Measurements from ENCODE around the gene ACTR2.

ACTR2 gene

GRCh38 chr2:65282477-65283053, 54.9 kb downstream of the ACTR2 start:
- DNase-seq = no peak

GRCh38 chr2:65287364-65287763, 59.7 kb downstream of the ACTR2 start:
- no peak for DNase-seq

DNA sequence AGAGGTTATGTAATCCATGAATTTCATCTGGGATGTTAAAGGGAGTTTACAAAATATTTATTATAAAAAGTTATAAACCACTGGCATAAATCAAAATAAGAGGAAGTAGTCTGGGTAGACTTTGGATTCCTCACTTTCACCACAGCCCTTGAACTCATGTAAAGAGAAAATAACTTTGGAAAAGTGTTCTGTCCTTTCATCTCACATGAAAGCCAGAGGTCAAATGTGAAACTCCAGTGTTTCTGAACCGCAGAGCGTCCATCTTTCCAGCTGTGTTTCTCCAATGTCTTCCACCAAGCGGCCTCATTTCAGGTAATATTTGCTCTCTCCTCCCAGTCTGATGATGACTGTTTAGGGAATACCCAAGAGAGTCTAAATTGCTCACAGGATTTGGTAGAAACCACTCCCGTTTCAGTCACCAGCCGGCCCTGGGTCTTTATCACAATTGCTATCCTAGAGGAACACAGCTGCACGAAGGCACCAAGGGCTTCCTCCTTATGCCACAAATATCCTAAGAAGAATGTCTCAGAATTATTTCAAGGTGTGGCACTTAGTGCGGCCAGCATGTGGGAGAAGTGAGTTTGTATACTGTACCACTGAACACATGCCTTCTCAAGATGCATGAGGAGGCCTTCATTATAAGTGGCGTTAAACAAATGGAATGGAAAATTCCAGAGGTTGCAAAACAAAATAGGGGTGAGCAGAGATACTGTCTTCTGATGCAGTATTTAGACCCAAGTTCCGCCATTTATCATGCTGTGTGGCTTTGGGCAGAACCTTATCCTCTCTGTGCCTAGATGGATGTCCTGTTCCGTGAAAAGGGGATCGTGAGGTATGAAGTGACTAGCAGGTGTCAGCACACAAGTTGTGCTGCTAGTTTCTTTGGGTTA, 63.8 kb downstream of the ACTR2 start:
- no peak for DNase-seq

DNA sequence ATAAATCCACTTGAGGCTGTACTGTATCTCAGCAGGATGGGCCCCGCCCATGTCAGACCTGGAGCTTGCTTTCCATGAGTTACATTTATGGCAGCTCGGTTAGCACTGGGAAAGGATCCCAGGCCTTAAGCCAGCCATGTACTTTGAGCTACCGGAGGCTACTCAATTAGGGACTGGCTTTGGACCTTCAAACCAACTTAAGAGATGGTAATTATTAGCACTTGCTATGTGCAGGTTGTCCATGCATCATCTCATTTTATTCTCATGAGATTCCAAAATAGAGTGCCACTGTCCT, 64.4 kb downstream of the ACTR2 start:
- DNase-seq = no peak

GRCh38 chr2:65292461-65293011, 64.9 kb downstream of the ACTR2 start:
- DNase-seq = no peak

DNA sequence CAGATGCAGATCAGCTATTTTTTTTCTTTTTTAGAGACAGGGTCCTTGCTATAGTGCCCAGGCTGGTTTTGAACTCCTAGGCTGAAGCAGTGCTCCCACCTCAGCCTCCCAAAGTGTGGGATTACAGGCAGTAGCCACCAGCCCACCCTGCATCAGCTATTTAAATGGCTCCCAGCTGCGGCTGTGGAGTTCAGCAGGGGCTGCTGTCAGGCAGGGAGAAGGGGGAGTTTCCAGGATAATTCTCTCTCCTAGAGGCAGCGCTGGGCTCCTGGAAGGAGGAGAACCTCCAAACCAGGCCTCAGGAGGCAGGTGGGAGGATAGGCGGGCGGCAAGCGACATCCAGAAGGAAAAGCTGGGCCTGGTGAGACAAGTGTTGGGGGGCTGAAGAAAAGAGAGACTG, 65.7 kb downstream of the ACTR2 start:
- DNase-seq = no peak

- DNase-seq = no peak
These were observed 66.5 kb downstream of the ACTR2 start for GRCh38 chr2:65294136-65294535.

DNA sequence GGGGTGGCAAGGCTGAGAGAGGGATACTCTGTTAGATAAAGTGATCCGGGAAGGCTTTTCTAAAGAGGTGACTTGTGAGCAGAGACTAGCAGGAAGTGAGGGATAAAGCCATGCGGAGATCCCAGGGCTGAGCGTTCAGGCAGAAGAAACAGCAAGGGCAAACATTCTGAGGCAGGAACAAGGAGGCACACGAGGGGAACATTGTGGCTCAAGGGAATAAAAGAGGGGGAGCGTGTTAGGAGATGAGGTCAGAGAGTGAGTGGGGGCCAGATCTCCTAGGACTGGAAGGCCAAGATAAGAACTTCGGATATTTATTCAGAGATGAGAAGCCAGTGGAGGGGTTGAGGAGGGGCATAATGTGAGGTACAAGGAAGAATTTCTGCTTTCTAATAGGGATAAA, 67.1 kb downstream of the ACTR2 start:
- DNase-seq = no peak

GRCh38 chr2:65296971-65297370, 69.3 kb downstream of the ACTR2 start:
- no peak for DNase-seq

DNA sequence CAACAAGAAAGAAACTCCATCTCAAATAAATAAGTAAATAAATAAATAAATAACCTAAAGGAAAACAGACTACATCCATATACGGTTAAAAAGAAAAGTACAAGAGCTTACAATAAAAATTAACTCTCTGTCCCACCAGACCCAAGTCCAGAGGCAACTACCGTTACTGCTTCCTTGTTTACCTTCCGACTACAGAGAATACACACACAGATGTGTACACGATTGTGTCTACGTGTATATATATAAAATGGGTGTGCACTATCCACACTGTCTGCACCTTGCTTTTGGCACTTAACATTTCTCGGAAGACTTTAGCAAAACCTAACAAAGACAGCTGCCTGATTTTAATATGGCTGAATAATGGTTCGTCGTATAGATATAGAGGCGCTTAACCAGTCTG, 69.9 kb downstream of the ACTR2 start:
- DNase-seq = no peak

GRCh38 chr2:65298089-65298488, 70.5 kb downstream of the ACTR2 start:
- DNase-seq = no peak

- no peak for DNase-seq
These were observed 71.6 kb downstream of the ACTR2 start for GRCh38 chr2:65299246-65299645.

- no peak for DNase-seq
These were observed 72.6 kb downstream of the ACTR2 start for GRCh38 chr2:65300134-65300760.

DNA sequence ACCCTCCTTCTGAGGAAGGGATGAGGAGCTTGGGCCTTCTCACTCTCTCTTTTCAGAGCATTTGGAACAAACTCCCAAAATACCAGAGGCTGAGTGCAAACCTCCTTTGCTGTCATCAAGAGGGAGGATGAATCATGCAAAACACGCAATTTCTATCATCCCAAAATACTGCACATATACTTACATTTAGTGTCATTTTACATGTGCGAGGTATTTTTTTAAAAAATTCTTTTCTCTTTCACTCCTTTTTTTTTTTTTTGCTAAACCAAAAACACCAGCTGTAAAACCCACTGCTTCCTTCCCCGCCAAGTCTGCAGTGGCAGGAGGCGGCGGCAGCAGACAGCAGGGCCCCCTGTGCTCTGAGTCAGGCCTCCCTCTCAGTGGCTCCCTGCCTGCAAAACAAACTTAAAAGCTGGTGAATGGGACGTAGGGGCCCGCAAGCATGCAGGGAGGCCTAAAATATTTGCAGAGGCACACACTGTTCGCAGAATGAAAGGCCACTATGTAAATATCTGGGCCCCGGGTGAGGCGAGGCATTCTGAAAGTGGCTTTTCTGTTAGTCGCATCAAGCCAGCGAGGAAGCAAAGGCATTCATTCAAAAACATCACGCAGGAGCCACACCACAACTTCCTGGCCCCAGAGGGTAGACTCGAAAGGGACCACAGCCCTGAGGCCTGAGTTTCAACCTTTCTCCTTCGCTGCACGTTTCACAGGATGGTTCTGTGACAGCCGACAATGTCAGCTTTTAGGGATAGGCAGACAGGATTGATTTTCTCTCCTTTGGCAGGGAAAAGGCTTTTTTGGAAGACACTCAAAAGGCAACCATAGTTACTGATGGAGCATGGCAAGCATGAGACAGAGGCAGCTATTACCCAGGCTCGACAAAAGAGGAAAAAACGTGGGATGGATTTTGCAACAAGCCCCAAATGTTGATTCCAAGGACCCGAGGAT, 73.4 kb downstream of the ACTR2 start:
- DNase-seq = no peak

DNA sequence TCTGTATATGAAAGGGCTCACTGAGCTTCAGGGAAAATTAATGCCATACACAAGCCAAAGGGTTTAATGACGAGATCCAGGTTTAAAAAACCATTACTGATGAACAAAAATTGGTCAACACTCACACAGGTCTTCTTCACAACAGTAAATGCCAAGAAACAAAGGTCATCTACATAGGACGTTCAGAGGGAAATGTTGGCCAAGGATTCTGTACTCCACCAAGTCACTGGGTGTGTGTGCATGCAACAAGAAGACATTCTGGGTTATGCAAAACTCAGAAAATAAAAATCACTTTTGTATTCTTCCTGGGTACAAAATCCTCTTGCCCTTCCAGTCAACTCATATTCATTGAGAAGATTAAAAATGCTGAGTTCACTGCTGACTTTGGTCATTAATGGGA, 78.3 kb downstream of the ACTR2 start:
- DNase-seq = no peak

DNA sequence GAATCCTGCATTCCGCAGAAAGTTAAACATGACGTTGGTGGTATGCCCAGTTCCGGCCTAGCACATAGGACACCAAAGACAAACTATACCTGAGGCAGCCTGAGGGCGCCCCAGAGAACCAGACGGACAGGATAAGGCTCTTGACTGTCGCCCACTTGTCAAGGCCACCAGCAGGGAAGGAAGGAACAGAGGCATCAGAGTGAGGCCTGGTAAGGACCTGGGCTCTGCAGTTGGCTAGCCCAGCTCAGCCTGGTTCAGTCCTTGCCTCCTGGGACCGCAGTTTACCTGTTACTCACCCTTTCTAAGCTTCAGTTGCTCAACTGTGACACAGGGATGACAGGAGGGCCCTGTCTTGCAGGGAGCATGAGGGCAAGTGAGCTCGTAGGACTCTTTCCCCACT, 82.1 kb downstream of the ACTR2 start:
- no peak for DNase-seq

DNA sequence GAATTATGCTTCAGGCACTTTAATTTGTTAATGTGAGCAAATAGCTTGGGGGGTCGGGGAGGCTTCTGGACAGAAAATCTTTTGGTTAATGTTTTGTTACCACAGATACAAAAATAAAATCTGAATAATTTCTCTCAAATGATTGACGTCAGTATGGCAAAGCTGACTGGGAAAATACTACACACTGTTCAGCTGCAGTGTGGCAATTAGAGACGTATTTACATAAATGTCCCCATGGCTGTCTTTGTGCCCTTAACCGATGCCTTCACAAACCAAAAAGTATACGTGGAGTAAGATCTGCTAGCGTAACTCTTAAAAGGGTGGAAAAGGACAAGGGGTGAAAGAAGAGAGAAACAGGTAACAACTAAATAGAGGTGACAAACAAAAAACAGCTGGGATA, 83.4 kb downstream of the ACTR2 start:
- no peak for DNase-seq

DNA sequence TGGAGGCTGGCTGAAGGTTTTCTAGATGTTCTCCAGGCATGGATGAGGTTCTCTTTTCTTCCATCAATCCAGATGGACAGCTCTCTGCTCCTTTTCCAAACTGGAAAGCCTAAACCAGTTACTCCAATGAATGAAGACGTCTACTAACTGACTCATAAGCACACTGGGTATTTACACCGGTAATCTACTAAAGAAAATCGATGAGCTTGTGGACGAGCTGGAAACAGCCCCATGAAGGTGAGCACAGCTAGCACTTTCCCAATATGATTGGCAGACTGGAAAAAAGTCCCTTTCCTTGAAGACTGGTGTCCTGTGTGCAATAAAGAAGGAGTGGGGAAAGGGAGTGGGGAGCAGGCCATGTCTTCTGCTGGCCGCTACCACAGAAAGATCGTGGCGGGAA, 84.0 kb downstream of the ACTR2 start:
- DNase-seq = no peak

- no peak for DNase-seq
These were observed 85.7 kb downstream of the ACTR2 start for GRCh38 chr2:65313126-65313953.

GRCh38 chr2:65313954-65314256, 86.3 kb downstream of the ACTR2 start:
- DNase-seq = no peak

- DNase-seq = no peak
These were observed 87.3 kb downstream of the ACTR2 start for GRCh38 chr2:65314801-65315441.

- no peak for DNase-seq
These were observed 88.4 kb downstream of the ACTR2 start for GRCh38 chr2:65316072-65316471.
